GM21825 (cell line): ENCODE results near the gene OXSR1.
A peak's percentile ranks its signal among the peaks of the same experiment; 100 is the strongest.
"Not testable (repeated sequence)": the region's sequence is repeated elsewhere in the genome, so short reads cannot be mapped to it uniquely, and the experiment has no call there.

Experiments
- ATAC-seq: cut with Tn5 transposase; IDR thresholded peaks from one replicate; pipeline ENCODE4 v1.9.1; 2021; ENCODE audit warnings: mild to moderate bottlenecking, moderate library complexity; ENCODE audit not compliant: unreplicated experiment

The OXSR1 gene

DNA sequence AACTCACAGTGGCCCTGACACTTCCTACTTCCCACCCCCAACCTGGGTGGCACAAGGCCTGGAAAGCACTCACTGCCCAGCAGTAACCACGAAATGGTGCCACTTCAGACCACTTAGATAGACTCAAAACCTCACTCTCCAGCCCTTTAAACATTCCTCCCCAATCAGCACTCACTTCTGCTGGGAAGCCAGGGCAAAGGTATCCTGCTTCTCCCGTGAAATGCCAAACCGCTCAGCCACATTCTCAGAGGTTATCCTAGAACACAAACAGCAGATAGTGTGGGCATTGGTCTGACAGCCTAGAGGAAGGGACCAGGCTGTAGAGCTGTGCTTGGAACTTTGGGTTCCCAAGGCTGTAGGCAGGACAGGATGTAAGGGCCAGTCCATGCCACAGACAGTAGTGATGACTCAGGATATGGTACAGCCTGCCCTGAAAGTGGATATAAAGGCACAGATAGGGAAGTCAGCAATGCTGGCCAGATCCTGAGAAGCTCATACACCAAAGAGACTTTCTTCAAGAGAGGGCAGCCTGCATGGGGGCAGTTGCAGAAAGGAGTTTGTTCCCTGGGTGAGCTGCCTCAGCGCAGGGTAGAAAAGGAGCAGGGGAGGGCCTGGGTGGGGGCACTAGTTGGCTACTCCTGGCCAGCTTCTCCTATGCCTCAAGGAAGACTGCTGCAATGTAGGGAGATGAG is 37.6 kb upstream of the OXSR1 start:
- no peak for ATAC-seq

DNA sequence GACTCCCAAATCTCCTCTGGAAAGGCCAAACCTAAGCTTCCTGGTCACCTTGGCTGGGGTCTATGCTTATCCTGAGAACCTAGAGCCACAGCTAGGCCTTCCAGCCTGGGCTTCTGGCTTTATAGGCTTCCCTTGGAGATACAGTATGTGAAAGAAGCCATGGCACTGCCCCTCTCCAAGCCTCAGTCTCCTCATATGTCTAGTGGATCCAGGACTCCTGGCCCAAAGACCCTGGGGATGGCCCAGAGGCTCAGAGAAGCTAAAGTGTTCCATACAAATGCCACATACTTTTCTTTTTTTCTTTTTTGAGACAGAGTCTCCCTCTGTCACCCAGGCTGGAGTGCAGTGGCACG is 37.1 kb upstream of the OXSR1 start:
- ATAC-seq, result no peak

DNA sequence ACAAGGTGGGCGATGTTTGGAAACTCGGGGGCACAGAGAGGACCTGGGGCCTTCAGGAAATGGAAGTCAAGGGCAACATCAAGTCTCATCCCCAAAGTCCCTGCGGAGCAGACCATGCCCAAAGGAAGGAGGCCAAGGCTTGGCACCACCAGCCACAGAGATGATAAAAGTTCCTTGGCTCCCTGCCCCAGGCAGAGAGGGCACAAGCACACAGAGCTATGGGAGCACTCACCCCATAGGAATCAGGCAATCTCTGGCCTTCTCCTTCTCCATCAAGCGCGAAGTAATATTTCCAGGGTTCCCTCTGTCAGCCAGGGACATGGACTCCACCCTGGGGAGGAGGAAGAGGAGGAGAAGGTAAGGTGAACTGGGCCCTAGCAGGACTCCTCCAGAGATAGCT is 36.3 kb upstream of the OXSR1 start:
- ATAC-seq, result no peak

DNA sequence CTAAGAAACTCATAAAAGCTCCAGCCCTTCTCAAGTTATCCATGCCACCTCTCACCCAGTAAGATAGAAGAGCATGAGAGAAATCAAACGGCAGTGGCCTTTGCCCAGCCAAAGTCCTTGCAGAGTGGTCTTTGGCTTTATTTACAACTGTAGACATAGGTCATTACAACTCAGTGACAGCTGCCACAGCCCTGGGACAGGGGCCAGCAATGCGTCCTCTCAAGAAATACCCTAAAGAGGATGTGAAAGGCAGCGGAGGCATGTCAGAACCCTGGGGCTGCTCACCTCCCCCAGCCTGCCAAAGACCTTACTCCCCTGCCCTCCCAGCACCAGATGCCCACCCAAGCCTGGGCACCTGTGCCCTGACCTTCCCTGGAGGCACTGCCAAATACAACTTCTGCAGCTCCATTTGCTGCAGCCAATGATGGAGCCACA is 34.7 kb upstream of the OXSR1 start:
- no peak for ATAC-seq

DNA sequence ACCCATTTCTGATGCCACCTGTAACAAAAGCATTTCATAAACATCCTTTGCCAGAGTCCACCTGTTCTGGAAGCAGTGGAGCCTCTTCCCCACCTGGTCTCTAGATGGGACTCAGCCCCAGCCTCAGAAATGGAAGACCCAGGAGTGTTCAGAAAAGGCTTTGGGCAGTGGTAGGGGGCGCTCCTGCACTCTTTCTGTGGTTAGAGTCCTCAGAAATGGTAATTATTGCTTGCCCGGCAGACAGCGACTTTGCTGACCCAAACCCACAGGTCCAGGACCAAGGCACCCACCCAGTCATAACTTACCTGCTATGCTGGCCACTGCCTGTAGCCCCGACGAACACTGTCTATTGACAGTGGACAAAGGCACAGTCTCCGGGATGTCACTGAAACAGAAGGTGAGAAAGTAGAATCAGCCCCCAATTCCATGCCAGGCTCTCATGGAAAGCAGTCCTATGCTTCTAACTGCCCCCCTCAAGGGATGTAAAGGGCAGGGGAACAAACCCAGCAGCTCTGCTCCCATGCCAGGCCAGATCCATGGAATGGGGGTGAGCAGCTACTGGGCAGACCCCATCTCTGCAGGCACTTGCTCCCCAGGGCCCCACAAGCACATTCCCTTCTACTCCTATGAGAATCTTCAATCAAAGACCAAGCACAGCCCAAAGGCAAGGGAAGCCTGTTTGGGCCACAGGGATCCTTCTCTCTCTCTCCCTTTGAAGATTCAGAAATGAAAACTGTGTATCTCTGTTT is 33.5 kb upstream of the OXSR1 start:
- ATAC-seq, result no peak

DNA sequence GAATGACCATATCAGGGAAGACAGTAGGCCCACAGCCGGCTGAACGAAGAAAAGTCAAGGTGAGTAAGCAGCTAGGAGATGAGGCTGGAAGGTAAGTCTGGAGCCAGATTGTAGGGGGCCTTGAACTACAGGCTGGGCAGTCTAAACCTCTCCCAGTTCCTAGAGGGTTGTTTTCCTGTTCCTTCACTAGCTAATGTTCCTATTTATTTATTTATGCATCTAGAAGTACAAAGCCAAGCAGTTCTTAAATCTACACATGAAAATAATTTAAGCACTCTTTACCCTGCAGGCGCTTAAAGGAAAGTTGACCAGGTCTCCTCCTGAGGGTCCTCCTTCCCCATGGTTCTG is 32.2 kb upstream of the OXSR1 start:
- ATAC-seq, result no peak

DNA sequence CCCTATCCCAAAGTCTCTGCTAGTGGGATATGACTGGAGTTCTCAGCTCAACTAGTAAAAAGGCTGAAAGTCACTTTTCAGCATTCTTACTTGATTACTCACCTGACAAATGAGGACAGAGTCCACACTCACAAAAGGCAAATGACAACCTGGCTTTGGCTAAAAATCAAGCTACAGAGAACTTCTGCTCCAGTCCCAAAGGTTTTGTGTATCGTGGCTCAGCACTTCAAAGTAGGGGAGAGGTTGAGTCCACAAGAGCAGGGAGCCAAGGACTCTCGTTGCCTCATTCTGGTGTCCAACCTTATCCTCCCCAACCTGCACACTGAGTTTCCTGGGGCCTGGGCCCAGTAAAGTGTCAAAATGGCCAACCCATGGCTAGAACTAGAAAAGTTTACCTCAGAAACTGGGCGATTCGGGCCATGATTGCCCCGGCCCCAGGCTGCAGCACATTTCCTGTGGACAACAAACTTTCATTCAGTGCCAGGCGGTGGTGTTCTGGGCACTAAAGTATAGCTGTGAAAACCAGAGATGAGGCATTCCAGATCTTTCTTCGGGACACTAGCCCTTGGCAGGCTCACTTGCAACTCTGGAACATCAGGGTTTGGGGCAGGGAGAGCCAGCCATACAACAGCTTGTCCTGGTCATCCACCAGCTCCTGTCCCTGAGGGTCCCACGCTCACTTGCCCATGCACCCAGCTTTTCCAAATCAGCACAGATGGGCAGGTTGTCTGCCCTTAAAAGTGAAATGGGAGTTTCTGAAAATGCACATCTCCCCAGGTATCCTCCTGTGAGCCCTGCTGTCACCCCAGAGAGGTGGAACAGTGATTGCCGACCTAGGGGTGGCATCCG is 31.6 kb upstream of the OXSR1 start:
- ATAC-seq, result no peak

GRCh38 chr3:38134517-38135143 is 30.7 kb upstream of the OXSR1 start:
- ATAC-seq, result not testable (repeated sequence)

DNA sequence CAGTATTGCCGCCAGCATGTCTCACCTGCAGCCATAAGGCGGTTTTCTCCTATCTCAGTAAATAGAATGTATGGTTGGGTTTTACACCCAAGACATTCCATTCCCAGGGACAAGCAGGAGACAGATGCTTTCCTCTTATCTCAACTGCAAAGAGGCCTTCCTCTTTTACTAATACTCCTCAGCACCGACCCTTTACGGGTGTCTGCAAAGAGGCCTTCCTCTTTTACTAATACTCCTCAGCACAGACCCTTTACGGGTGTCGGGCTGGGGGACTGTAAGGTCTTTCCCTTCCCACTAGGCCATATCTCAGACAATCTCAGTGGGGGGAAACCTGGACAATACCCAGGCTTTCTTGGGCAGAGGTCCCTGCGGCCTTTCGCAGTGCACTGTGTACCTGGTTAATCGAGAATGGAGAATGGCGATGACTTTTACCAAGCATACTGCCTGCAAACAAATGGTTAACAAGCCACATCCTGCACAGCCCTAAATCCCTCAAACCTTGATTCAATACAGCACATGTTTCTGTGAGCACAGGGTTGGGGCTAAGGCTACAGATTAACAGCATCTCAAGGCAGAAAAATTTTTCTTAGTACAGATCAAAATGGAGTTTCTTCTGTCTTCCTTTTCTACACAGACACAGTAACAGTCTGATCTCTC is 29.6 kb upstream of the OXSR1 start:
- ATAC-seq, result not testable (repeated sequence)

DNA sequence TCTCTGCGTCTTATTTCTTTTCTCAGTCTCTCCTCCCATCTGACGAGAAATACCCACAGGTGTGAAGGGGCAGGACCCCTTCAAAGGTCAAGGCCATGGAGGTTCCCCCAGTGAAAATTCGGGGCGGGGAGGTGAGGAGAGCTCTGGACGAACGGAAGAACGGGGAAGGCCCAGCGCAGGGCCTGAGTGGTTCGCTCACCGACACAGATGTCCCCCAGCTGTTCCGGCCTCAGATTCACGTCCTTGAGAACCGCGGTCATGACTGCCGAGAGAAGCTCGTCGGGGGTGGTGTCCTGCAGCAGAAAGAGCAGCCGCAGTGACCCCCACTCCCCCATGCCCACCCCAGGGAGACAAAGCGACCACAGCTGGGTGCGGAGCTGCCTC is 29.0 kb upstream of the OXSR1 start:
- ATAC-seq, result no peak

DNA sequence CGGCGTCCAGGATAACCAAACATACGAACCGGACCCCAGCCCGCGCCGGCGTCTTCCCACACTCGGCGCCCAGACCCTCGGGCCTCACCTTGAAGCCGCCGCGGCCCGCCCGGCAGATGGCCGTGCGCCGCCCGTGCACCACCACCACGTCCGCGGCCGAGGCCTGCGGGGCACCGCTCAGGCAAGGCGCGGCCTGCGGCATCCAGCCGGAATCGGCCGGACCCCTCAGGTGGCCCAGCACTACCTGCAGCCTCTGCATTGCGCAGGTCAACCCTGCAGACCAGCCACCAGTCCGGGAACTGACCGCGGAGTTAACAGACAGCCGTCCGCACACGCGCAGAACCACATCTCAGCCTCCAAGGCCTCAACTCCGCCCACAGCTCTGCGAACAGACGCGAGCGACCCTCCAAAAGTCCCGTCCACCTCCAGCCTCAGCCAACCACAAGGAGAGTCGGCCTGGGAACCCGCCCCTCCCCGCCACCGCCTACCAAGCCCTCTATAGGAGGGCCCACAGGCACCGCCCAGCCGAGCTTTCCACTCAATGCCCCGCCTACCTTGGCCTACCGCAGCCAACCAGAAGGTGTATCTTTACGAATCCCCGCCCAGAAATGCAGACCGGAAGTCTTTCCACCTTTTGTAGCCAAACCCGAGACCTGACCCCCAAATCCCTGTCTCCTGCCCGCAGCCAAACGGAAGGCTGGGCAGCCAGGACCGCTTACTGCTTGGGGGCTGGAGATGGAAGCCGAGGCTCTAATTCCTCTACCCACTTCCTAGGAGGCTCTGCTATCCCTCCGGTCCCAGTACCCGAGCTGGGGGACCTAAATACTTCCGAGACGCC is 28.3 kb upstream of the OXSR1 start, which contains the start of gene ACAA1:
Gene ACAA1, minus strand, starts transcription at position 351 of the 838 bp plus-strand sequence. Its CDS starts 92 bp downstream, at position 259.
- ATAC-seq, result peak; percentile 86

DNA sequence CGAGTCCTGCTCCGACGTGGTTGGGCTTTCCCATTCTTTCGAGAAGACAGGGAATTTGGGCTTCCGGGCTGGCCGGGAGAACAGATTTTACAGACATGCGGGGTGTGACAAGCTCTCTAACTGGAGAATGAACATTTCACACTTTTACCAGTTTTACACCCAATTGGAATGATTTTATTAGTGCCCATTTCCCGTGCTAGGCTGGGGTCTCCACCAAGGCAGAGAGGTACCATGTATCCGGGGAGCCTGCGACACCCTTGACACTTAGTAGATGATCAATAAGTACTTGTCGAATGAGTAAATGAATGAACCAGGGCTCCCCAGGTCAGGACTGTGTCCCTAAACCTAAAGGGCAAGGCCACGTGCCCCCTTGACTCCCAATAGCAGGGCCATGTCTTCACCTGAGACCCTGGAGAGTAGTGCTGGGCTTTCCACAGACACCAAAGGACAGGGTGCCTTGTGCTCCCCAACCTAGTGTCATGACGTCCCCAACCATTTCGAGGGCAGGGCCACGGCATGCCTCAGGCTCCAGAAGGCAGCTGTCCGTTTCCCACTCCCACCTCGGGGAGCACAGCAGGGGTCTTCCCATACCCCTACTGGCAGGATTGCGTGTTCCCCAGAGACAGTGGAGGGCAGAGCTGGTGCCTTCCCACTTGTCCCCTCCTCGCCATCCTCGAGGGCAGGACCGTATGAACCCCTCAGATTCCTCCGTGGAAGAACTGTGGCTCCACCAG is 27.6 kb upstream of the OXSR1 start:
- peak; percentile 0 for ATAC-seq

GRCh38 chr3:38138349-38139190 is 26.8 kb upstream of the OXSR1 start, which contains the start of gene MYD88:
Gene MYD88 (plus strand): TSS chr3:38138661. CDS start chr3:38138701, 40 bp downstream.
- ATAC-seq, result peak; percentile 47

GRCh38 chr3:38139191-38139590 is 26.1 kb upstream of the OXSR1 start:
- ATAC-seq, result no peak

DNA sequence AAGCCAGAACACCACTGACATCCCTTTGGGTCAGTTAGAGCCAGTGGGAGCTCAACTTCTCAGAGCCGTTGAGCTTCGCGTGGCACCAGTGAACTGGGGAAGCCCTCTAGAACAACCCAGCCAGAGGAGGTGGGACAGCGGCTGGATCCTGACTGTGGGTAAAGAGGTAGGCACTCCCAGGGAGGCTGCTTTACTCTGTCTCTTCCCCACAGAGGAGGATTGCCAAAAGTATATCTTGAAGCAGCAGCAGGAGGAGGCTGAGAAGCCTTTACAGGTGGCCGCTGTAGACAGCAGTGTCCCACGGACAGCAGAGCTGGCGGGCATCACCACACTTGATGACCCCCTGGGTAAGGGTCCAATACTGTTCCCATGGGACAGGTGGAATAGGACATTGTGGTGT is 25.7 kb upstream of the OXSR1 start:
- ATAC-seq, result no peak

- no peak for ATAC-seq
These were observed 24.8 kb upstream of the OXSR1 start for GRCh38 chr3:38140326-38141172.
